Dermis lymphatic vessel endothelial cell (primary cell): ENCODE data around the gene TOMM40. TPM values are rescaled to one million over a fixed set of nuclear protein-coding genes. Genes with fewer than 3 reads are reported as not detected.

Experiments
- total RNA-seq: library from RNA; depleted of rRNA; stranded (reverse); fragments of >200 nt; gene quantifications from 2 replicates; pipeline ENCODE4 v1.2.1, GENCODE V29; 2014

Gene TOMM40
- 27.8 and 30.3 TPM in 2 replicates for total RNA-seq

DNA sequence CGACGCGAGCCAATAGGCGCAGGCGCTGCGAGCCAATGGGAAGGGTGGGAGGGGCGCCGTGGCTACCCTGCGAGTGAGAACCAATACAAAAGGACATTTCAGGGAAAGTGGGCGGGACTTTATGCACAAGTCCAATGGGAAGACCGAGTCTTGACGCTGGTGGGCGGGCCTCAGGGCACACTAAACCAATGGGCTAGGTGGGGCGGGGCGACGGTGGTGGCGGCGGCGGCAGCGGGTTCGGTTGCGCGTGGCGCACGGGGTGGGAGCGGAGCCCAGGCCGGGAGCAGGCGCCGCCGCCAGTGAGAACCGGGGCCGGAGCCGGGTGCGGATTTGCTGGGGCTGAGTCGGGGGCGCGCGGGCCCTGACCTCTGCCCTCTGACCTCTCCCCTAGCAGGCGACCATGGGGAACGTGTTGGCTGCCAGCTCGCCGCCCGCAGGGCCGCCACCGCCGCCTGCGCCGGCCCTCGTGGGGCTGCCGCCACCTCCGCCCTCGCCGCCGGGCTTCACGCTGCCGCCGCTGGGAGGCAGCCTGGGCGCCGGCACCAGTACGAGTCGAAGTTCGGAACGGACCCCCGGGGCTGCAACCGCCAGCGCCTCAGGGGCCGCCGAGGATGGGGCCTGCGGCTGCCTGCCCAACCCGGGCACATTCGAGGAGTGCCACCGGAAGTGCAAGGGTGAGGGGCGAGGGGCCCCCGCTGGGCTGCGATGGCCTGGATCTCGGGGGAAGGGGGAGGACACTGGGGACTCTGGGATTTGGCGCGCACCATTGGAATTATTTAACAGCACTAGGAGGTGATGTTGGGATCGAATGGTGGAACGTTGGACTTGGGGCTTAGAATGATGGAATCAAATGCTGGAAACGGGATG lies at the start of gene TOMM40:
TOMM40 (plus strand) TSS at position 239 of the 867 bp plus-strand sequence; CDS start at position 401, 162 bp downstream.

DNA sequence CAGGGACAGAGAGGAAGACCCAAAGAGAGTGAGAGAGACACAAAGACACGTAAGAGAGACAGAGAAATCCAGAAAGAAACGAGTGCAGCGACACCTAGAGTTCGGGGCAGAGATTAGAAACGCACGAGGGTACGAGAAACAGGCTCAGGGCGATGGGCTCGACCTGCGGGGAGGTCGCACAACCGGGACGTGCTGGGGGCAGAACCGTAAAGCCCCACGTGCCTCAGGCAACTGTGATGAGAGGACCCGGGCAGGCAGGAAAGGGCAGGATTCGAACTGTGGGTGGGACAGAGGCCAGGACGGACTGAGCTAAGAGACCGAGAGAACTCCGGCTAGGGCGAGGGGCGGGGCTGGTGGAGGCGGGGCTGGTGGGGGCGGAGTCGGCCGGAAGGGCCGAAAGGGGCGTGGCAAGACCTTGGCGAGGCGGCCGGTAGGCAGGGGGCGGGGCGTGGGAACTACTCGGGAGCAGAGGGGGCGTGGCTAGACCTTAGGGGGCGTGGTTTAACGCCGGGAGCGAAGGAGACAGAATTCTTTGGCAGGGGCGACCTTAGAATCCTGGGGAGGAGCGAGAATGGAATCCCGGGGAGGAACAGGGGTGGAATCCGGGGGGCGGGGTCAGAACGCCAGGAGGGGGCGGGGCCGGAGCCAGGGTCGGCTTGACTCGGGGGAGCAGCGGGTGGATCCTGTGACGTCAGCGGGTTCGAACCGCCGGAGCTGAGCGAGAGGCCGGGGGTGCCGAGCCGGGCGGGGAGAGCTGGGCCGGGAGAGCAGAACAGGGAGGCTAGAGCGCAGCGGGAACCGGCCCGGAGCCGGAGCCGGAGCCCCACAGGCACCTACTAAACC lies 45.2 kb upstream of the TOMM40 start, which contains the start of gene NECTIN2:
NECTIN2 (plus strand) TSS at position 686 of the 843 bp plus-strand sequence. CDS start 229 bp downstream, outside the sequence.

DNA sequence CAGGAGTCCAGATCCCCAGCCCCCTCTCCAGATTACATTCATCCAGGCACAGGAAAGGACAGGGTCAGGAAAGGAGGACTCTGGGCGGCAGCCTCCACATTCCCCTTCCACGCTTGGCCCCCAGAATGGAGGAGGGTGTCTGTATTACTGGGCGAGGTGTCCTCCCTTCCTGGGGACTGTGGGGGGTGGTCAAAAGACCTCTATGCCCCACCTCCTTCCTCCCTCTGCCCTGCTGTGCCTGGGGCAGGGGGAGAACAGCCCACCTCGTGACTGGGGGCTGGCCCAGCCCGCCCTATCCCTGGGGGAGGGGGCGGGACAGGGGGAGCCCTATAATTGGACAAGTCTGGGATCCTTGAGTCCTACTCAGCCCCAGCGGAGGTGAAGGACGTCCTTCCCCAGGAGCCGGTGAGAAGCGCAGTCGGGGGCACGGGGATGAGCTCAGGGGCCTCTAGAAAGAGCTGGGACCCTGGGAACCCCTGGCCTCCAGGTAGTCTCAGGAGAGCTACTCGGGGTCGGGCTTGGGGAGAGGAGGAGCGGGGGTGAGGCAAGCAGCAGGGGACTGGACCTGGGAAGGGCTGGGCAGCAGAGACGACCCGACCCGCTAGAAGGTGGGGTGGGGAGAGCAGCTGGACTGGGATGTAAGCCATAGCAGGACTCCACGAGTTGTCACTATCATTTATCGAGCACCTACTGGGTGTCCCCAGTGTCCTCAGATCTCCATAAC lies 14.5 kb downstream of the TOMM40 start, which contains the start of gene APOE:
APOE (plus strand) TSS at position 360 of the 724 bp plus-strand sequence. CDS start 829 bp downstream, outside the sequence.

DNA sequence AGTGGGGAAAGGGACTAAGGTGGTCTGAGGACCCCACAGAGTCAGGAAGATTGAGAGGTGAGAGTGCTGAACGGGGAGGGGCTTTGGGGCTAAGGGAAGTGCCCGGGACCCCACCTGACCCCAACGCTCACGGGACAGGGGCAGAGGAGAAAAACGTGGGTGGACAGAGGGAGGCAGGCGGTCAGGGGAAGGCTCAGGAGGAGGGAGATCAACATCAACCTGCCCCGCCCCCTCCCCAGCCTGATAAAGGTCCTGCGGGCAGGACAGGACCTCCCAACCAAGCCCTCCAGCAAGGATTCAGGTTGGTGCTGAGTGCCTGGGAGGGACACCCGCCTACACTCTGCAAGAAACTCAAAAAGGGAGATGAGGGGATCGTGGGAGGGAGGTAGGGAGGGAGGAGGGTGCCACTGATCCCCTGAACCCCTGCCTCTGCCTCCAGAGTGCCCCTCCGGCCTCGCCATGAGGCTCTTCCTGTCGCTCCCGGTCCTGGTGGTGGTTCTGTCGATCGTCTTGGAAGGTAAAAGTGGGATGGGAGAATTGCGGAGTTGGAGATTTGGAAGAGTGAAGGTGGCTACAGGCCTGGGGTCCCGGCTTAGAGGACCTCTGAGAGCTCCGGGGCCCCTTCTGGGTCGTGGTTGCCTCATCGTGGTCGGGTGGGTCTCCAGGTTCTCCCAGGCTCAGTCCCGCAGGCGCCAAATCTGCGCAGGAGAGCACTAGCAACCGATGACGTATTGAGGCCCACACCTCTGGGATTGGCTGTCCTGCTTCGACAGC lies 23.6 kb downstream of the TOMM40 start, which contains the start of gene APOC1:
APOC1 (plus strand) TSS at position 176 of the 774 bp plus-strand sequence; CDS start at position 460, 284 bp downstream.

DNA sequence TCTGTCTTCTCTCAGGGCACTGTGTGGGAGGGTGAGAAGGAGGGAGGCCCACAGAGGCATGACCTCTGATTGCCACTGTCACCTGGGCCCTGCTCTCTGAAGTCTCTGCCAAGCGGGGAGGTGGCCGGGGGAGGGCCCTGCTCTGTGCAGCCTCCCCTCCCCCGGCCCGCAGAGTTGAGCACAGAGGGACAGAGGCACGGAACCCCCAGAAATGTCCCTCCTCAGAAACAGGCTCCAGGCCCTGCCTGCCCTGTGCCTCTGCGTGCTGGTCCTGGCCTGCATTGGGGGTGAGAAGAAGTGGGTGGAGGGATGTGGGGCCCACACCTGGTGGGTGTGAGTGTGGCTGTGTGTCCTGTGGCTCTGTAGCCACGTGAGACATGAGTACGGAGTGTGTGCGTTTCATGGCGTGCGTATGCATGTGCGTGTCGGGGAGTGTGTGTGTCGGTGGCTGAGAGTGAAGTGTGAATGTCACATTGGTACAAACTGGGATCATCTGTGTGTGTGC lies 51.1 kb downstream of the TOMM40 start, which contains the start of gene APOC4:
APOC4 (plus strand) TSS at position 171 of the 505 bp plus-strand sequence; CDS start at position 212, 41 bp downstream.

Other genes with a start within 250 kb of the TOMM40 start
- 25.3 and 58.1 TPM in 2 replicates for gene PVR, start 247.3 kb upstream of the TOMM40 start, total RNA-seq
- 0.69 and 0.87 TPM in 2 replicates for gene CEACAM19, start 219.8 kb upstream of the TOMM40 start, total RNA-seq
- not detected in 2 replicates for gene CEACAM16, start 192.1 kb upstream of the TOMM40 start, total RNA-seq
- gene BCL3, start 142.5 kb upstream of the TOMM40 start, total RNA-seq = 0.98 and 1.4 TPM in 2 replicates
- not detected in 2 replicates for gene CBLC, start 113.4 kb upstream of the TOMM40 start, total RNA-seq
- 16.8 and 21.2 TPM in 2 replicates for gene BCAM, start 82.2 kb upstream of the TOMM40 start, total RNA-seq
- gene NECTIN2, start 45.0 kb upstream of the TOMM40 start, total RNA-seq = 76.8 and 98.0 TPM in 2 replicates
- 1.0 and 3.0 TPM in 2 replicates for gene APOE, start 14.5 kb downstream of the TOMM40 start, total RNA-seq
- gene APOC1, start 23.4 kb downstream of the TOMM40 start, total RNA-seq = 1.5 and 3.0 TPM in 2 replicates
- gene APOC4, start 51.0 kb downstream of the TOMM40 start, total RNA-seq = not detected in 2 replicates
- not detected in 2 replicates for gene APOC2, start 54.8 kb downstream of the TOMM40 start, total RNA-seq
- gene CLPTM1, start 64.1 kb downstream of the TOMM40 start, total RNA-seq = 29.1 and 29.2 TPM in 2 replicates
- gene RELB, start 110.2 kb downstream of the TOMM40 start, total RNA-seq = 6.7 and 7.8 TPM in 2 replicates
- gene CLASRP, start 147.8 kb downstream of the TOMM40 start, total RNA-seq = 7.9 and 9.2 TPM in 2 replicates
- gene ZNF296, start 185.2 kb downstream of the TOMM40 start, total RNA-seq = under 0.01 TPM in 1 of 2 replicates, not detected in the other
- 12.2 and 17.6 TPM in 2 replicates for gene GEMIN7, start 188.0 kb downstream of the TOMM40 start, total RNA-seq
- 17.2 and 22.2 TPM in 2 replicates for gene PPP1R37, start 201.9 kb downstream of the TOMM40 start, total RNA-seq